K562 (cell line): ENCODE data around the gene MAPK8IP2. TPM values are rescaled to one million over a fixed set of nuclear protein-coding genes. Genes with fewer than 3 reads are reported as not detected.

Source experiments
- HCFC1 ChIP-seq: IDR thresholded peaks from 2 replicates; pipeline ENCODE4 v1.6.1; 2012; ENCODE audit warnings: low read depth, low read length, improper control_type of control experiment
- L3MBTL2 ChIP-seq: fragments of 450-650 bp; IDR thresholded peaks from 2 replicates; pipeline ENCODE4 v1.6.1; 2016; ENCODE audit warnings: mild to moderate bottlenecking, moderate library complexity
- MGA ChIP-seq: fragments of 450-650 bp; IDR thresholded peaks from 2 replicates; pipeline ENCODE4 v1.6.1; 2016; ENCODE audit warnings: mild to moderate bottlenecking, moderate library complexity
- SMAD3 ChIP-seq: fragments of 450-650 bp; formaldehyde crosslinking; conservative IDR thresholded peaks from 2 replicates; pipeline ENCODE4 v1.4.0; 2020; ENCODE audit warnings: mild to moderate bottlenecking
- TRIM25 ChIP-seq: fragments of 450-650 bp; IDR thresholded peaks from 2 replicates; pipeline ENCODE4 v1.7.0; 2016; ENCODE audit warnings: borderline replicate concordance
- ZMIZ1 ChIP-seq, 2 experiments: fragments of 150-350 bp in 1 of 2; IDR thresholded peaks; 2 replicates each; pipeline ENCODE4 v1.6.1; 2012 to 2016; ENCODE audit warnings: low read depth in 2 of 2, low read length in 2 of 2, mild to moderate bottlenecking in 1 of 2, moderate library complexity in 1 of 2
- ZNF696 ChIP-seq: fragments of 250-450 bp; sonication (Bioruptor Pico); conservative IDR thresholded peaks from 2 replicates; pipeline ENCODE4 v1.4.0; 2020; ENCODE audit warnings: mild to moderate bottlenecking, moderate library complexity
- polyA plus RNA-seq, 8 experiments: library from polyadenylated mRNA; depleted of rRNA in 4 of 8; stranded (reverse) in 5 of 8; unstranded in 3 of 8; fragments of >200 nt; fragmentation: Nextera tagmentation in 2 of 8; fragmentation: Illumina TruSeq in 1 of 8; extraction: Ambion mirVana in 2 of 8; extraction: Trizol in 1 of 8; gene quantifications; 2 replicates each; pipeline versions ENCODE4 v1.2.1 to v1.2.3, GENCODE V29; 2011 to 2014; ENCODE audit warnings: inconsistent platforms in 1 of 8, missing spikeins in 1 of 8
- total RNA-seq, 7 experiments: library from RNA; depleted of rRNA in 6 of 7; stranded (reverse); fragments of >200 nt in 6 of 7; fragmentation: Illumina TruSeq in 2 of 7; extraction: Trizol in 2 of 7; gene quantifications; 2 replicates each; pipeline versions ENCODE4 v1.2.1 to v1.2.3, GENCODE V29; 2011 to 2021; ENCODE audit warnings: low replicate concordance in 1 of 7
- TF ChIP-seq, protein P1 (sequence below), 2 experiments: fragments of 450-650 bp in 1 of 2; sonication (generic) in 1 of 2; formaldehyde crosslinking in 1 of 2; IDR thresholded peaks in 1 of 2; conservative IDR thresholded peaks in 1 of 2; 2 replicates each; pipeline versions ENCODE4 v1.6.1 to v1.8.1; 2016 to 2023; ENCODE audit warnings: mild to moderate bottlenecking in 2 of 2, moderate library complexity in 2 of 2, inconsistent platforms in 1 of 2, missing genetic modification reagents in 1 of 2

The MAPK8IP2 gene
- total and polyA plus RNA-seq, 9 of the 15 experiments (the other 6 are each of a cell fraction or from before 2014, with no cell fraction given) = 0.01 to 0.47 (median 0.07) TPM; not detected in 2

DNA sequence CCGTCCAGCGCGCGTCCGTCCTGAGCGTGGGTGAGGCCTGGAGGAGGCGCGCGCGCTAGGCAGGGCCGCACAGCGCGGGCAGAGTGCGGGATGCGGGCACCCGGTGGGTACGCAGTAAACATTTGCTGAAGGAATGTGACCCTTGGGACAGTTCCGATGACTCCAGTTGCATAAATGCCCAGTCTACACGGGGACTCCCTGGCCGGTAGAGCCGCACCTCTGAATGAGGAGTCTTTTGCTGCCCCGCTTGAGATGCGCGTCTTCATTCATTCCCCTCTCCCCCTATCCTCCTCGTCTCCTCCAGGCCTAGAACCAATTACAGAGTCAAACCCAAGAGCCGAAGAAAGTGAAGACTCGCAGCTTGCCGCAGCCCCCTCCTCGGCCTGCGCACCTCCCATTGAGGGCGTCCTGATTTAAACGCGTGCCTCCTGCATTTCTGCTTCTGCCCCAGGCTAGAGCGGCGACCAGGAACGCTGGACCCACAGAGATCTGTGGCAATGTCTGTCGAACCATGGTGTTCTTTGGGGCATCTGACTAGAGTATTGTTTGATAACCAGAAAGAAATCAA, 17.2 kb upstream of the MAPK8IP2 start (continued):
- peak; percentile 8; the same call in 1 of the 2 replicates for TF ChIP-seq MGA
- TF ChIP-seq HCFC1 = no peak
- no peak for TF ChIP-seq ZNF696 (CRISPR knock-in tag)
- no peak for TF ChIP-seq ZMIZ1 (IDR thresholded peaks at IDR 0.05; ENCODE audit: low read depth in 2 of 2, low read length in 2 of 2)
- peak; percentile 4; the same call in 1 of the 2 replicates for TF ChIP-seq L3MBTL2
- TF ChIP-seq TRIM25 = no peak
- no peak for TF ChIP-seq SMAD3
- TF ChIP-seq, protein P1, sequence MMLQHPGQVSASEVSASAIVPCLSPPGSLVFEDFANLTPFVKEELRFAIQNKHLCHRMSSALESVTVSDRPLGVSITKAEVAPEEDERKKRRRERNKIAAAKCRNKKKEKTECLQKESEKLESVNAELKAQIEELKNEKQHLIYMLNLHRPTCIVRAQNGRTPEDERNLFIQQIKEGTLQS (IDR thresholded peaks at IDR 0.05) = no peak
- TF ChIP-seq, protein P1 (CRISPR knock-in tag; conservative IDR thresholded peaks at IDR 0.05) = no peak
